Inflammatory macrophage treated with lipopolysaccharide for 1 hour (primary cell): ENCODE data around the gene FBXW7.
A peak's percentile ranks its signal among the peaks of the same experiment; 100 is the strongest.
"Not testable (repeated sequence)": the region's sequence is repeated elsewhere in the genome, so short reads cannot be mapped to it uniquely, and the experiment has no call there.

Experiments used
- DNase-seq, 2 donors: peaks; one replicate each; pipeline ENCODE4 v3.0.0-alpha.2; 2020 to 2022

Gene FBXW7

DNA sequence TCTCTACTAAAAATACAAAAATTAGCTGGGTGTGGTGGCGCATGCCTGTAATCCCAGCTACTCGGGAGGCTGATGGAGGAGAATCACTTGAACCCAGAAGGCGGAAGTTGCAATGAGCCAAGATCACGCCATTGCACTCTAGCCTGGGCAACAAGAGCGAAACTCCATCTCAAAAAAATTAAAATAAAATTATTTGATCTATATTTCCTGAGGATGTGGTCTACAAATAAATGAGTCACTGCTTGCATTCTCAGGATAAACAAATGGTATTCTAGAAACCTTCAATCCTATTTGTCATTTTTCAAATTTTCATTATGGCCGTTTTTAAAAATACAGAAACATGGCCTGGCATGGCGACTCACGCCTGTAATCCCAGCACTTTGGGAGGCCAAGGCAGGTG is 8.6 kb upstream of the FBXW7 start:
- DNase-seq = not testable (repeated sequence)

DNA sequence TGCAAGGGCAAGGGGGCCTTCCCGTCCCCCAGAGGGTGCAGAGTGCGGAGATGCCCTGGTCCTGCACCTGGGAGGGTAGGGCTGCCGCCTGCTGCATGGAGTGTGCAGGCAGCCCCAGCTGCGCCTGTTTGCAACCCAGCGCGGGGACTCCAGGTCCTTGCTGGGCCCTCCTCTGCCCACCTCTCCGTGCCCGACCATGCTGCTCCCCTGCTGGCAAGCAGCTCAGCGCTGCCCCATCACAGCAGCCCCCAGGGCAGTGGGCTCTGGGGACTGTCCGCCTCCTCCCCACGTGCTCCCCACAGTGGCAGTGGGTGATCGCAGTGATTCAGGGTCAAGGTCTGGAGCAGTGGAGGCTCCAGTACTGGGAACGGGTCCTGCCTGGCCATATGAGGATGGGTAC is 5.0 kb upstream of the FBXW7 start:
- DNase-seq = no peak

DNA sequence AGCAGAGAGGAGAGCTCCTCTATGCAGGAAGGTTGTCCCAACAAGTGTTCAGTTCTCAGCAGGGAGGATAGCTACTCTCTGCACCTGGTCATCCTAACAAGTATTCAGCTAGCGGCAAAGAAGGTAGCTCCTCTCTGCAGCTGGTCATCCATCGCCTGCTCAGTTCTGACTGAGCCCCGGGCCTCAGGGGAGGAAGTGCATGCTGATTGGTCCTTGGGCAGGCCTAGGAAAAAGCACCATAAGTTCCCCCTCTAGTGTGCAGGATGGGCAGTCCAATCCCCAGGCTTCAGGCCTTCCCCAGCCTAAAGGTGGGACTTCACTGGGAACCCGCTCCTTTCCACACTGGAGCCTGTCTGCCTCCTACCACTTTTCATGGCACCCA is 4.4 kb upstream of the FBXW7 start:
- DNase-seq = peak in 1 of 2 donors; percentile 11

DNA sequence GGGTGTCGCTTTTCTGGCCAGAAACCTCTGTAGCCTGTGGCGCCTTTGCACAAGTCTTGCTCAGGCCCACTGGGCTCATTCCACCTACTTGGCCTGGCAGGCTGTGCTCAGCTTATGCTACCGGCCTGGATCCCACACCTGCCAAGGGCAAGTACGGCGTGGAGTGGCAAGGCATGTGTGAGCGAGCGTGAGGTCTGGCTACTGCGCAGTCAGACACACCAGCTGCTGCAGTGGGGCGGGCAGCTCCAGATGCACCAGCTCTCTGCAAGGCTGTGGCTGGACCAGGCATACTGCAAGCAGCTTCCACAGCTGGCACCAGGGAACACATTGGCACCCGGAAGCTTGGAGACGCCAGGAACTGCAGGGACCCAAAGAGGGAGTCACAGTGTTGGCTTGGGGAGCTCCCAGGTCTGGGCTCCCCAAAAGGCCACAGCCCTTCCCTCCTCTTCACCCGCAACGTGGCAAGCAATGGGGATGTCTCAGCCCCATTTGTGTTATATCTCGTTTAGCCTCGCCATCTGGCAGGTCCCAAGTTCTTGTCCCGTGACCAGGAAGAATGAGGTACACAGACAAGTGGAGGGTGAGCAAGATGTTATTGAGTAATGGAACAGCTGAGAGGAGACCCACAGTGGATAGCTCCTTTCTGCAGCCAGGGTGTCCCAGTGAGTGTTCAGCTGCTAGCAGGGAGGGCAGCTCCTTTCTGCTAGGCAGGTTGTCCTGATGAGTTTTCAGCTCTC is 3.8 kb upstream of the FBXW7 start:
- no peak for DNase-seq

DNA sequence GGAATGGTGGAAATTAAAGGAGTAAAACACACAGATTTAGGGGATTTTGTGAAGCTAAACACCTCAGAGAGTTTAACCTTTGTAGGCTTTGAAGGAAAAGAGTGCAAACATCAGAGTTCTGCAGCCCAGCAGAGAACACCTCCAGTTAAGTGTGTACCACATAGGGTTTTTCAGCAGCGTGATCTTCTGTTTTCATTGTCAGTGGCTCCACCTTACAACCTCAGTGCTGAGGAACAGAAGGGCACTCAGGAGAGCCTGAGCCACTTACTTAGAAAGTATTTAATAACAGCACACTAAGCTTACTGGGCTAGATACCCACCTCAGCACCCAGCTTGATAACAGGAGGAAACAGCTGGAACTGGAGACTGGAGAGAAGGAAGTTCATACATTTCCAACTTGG is 2.0 kb upstream of the FBXW7 start:
- no peak for DNase-seq

DNA sequence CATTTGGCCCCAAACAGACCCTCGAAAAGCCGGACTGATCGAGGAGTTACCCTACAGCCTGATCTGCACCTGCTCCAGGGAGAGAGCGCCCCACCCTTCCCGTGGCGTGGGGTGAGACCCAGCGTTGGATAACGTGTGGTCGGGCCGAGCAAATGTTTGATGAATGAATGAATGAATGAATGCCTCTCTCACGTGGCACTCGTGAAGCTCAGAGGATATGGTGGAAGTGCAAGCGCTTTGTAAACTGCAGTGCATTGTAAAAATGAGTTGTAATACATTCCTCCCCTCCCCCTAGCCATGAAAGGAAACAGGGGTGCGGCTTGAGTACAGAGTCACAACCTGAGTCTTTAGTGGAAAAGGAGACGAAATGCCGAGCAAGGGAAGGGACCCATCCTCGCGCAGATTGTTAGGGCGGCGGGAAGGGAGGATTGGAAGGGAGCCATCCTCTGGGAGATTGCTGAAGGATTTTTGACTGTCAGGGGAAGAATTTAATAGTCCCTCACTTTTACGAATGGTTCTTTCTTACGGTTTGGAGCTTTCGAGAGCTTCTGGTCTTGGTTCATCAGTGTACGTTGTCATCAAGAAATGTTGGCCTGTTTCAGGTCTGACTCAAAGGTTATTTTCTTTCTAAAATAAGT is 772 bp upstream of the FBXW7 start:
- DNase-seq = peak; percentile 27 to 44

DNA sequence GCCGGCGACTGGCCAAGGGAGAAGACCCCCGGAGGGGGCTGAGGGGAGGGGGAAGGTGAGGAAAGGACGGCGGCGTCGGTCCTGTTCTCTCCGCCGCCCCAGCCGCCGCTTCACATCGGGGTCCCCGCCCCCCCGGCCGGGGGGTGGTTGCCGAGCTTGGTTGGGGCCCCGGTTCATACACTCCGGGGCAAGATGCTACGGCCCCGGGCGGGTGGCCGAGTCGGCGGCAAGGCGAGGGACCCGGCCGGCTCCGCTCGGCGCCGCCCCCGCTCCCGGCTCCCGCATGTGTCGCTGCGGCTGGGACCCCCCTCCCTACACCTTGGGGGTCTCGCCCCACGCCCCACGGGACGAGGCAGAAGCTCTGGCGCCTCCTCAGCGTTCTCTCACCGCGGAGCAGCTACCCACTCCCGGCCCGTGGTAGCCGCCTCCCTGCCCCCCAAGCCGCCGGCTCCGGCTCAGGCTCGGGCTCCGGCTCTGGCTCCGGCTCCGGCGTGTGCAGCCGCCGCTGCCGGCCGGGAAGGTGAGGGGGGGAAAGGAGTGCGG is 461 bp downstream of the FBXW7 start:
- no peak for DNase-seq

DNA sequence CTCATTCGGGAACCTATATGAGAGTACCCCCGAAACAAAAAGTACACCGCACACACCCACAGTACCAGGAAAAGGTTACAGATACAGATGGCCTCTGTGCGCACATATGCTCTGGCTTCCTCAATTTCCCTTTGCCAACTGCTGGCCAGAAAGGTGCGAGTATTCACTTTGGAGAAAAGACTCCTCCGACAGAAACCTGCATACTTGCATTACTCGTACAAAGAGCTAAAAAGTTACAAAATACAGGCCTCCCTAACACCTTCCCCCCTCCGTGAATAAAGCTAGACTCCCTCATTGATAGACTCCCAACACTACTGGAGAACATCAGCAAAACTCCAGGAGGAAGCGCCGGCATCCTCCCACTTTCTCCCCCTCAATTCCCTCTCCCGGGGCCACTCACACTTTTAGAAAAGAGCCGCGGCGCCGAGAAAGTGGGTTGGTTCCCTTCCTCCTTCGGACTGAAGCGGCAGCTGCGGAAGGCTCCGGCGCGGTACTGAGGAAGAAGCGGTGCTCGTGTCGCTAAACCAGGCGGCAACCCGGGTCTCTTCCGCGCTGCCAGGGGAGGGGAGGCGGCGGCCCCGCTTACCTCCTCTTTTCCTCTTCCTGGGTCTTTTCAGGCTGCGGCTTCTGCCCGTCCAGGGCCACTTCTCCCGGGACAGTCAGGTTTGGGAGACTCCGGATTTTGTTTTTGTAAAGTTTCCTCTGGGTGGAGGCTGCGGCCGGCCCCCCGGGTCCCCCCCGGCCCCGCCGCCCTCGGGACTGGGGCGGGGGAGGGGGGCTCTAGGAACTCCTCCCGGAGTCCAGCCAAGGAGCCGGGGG is 1.1 kb downstream of the FBXW7 start:
- peak; percentile 75 to 83 for DNase-seq

DNA sequence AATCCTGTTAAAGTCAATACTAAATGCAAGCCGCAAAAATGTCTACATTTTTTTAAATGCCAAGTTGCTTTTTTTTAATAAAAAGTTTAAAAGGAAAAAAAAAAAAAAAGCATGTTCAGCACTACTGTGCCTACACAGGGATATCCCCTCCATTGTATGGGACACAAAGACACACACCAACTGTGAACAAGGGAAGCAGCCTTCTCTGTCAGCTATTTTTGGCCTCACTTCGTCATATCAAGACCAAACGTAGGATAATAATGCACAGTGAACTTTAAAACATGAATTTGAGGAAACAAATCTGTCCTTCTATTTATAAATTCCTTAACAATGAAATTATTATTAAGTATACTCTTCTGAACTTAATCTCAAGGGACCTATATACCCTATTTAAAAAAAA is 4.4 kb downstream of the FBXW7 start:
- no peak for DNase-seq

DNA sequence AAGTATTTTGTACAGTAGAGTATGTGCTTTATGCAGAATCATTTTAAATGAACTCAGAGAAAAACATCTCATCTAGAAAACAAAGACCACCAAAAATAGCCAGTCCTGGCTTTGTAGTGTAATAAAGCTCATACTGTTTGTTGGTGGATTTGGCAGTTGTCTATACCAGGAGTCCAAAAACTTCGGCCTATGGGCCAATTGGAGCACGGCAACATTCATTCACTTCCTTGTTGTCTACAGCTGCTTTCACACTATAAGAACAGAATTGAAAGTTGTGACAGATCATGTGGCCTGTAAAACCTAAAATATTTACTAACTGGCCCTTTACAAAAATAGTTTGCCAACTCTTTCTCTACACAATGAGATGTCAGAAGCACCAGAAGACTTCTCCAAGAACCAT is 5.3 kb downstream of the FBXW7 start:
- DNase-seq = no peak

DNA sequence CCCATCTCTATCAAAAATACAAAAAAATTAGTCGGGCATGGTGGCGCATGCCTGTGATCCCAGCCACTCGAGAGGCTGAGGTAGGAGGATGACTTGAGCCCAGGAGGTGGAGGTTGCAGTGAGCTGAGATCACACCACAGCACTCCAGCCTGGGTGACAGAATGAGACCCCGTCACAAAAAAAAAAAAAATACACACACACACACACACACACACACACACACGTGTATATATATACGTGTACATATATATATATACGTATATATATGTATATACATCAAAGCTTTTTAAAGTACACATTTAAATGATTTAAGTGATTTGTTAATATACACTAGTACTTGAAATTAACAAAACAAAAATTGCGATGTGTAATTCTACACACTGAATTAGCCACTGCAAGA is 6.0 kb downstream of the FBXW7 start:
- no peak for DNase-seq

DNA sequence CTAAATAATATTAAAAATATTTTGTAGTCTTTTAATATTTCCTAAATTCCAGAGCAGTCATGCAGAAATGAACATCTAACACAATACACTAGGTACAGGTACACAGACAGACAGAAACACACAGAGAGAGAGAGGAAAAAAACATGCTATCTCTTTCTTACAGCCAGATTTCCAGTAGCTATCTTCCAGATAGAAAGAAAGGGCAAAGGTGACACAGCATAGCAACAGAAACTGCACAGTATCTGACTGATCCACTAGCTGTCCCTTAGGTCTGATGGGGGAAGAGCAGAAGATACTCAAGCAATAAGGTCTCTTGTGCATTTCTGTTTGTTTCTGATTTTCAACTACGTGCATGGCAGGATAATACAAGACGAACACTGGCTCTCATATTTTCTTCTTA is 7.8 kb downstream of the FBXW7 start:
- no peak for DNase-seq

DNA sequence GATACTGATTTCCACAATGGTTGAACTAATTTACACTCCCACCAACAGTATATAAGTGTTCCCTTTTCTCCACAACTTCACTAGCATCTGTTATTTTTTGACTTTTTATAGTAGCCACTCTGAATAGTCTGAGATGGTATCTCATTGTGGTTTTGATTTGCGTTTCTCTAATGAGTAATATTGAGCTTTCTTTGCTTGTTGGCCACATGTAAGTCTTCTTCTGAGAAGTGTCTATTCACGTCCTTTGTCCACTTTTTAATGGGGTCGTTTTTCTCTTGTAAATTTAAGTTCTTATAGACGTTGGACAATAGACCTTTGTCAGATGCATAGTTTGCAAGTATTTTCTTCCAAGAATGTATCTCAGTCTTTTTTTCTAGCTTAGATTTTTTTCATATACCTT is 10.0 kb downstream of the FBXW7 start:
- DNase-seq = no peak

DNA sequence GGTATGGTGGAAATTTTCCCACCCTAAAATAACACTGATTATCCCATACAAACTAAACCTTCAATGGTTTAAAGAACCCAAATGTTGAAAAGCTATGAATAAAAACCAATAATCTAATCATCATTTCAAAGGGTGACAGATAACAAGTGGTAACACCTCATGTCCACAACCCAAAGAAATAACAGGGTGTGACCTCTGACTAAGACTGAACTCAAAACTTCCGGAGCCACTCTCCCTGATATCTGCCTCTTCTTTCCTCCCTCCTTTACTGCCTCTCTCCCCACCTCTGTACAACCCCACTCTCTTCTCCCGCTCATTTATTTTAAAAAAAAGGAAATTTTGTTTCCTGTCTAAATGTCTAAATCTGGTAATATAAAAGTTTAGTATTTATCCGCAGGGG is 11.5 kb downstream of the FBXW7 start:
- no peak for DNase-seq

DNA sequence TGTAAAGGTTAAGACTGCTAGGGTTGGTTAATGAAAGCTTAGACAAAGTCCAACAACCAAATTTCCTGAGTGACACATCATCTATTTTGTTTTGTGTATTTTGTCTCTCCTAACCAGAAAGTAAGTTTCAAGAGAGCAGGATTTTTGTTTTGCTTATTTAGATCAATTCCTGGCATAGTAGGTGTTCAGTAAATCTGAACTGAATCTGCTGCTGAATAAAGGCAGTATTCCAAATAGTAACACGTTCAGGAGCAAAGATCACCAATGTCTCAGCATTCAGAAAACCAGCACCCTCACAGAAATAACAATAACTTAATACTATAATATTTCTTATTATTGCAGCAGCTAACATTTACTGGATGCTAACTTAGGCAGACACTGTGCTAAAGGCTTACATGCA is 12.2 kb downstream of the FBXW7 start:
- no peak for DNase-seq

DNA sequence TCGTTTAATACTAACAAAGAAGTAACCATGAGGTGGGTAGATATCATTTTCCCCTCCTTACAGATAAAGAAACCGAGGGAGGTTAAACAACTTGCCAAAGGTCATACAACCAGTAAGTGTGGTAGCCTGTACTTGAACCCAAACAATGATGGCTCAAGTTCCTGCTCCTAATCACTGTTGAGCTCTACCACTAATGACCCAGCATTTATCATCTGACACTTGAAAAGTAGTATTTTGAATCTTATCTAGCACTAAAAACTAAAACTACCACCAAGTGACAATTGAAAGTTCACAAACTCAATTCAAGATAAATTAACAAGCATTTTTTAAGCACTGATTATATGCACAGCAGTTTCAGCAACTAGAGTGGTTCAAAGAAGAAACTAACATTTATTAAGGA is 13.1 kb downstream of the FBXW7 start:
- no peak for DNase-seq

DNA sequence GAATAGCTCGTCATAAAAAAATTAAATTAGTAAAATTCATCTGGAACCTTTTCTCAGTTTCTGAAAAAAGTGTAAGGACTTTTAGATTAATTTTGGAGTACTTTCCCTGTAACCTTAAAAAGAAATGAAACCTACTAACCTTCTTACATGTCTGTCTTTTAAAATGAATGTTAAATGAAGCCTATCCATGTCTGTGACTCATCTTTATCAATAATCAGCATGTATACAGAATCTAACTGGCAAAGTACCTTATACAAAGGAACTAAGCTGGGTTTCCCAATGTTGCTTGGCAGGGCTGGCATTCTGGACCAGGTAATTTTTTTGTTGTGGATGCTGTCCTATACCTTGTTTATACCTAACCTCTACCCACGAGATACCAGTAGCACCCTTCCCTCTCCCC is 13.6 kb downstream of the FBXW7 start:
- DNase-seq = no peak

DNA sequence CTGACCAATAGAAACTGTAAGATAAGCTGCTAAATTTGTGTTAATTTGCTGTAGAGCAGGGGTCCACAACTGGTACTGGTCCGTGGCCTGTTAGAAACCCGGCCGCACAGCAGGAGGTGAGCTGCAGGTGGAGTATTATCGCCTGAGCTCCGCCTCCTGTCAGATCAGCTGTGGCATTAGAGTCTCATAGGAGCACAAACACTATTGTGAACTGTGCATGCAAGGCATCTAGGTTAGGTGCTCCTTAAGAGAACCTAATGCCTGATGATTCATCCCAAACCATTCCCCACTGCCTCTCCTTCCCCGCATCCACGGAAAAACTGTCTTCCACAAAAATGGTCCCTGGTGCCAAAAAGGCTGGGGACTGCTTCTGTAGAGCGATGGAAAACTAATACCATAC is 19.7 kb downstream of the FBXW7 start:
- no peak for DNase-seq

DNA sequence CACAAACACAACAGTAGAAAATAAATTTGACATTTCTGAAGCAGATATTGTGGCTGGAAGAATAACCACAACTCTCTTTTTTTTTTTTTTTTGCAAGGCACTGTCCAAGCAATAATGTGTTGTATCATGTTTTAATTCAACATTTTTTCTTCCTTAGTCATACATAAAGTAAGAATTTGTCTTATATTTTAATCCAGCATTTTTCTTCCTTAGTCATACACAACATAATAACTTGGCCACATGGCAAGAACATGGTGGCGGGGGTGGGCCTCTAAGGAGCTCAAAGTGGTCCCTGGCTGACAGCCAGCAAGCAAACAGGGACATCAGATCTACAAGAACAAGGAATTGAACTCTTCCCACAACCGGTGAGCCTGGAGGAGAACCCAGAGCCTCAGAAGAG is 20.2 kb downstream of the FBXW7 start:
- no peak for DNase-seq

DNA sequence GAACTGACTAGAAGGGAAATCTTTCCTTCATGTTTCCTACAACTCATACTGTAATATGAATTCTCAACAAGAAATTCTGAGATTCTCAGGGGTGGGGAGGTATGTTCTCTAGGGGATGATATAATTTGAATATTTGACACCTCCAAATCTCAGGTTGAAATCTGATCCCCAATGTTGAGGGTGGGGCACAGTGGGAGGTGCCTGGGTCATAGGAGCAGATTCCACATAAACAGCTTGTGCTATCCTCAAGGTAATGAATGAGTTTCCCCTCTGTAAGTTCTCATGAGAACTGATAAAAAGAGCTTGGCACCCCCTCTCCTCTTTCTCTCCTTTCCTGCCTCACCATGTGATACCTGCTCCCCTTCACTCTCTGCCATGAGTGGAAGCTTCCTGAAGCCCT is 21.5 kb downstream of the FBXW7 start:
- DNase-seq = no peak

DNA sequence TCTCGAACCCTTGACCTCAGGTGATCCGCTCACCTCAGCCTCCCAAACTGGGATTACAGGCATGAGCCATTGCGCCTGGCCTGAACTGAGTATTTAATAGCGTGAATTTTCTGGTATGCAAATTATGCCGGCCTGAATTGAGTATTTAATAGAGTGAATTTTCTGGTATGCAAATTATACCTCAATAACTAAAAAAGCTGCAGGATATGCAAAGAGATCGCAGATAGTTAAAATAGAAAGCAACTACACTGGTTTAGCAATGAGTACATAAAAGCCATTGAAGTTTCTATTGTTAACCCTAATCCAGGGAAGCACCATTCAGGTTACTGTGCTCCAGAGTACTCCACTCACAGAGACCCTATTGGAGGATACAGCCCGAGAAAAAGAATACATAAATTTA is 22.8 kb downstream of the FBXW7 start:
- DNase-seq = no peak

DNA sequence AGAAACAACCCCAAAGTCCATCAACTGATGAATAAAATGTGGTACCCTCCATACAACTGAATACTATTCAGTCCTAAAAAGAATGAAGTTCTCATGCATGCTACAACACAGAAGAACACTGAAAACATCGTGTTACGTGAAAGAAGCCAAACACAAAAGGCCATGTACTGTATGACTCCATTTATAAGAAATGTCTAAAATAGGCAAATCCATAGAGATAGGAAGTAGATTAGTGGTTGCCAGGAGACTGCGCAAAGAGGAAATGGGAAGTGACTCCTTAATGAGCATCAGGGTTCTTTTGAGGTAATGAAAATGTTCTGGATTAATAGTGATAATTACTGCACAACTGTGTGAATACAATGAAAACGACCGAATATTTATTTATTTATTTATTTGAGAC is 23.4 kb downstream of the FBXW7 start:
- DNase-seq = peak in 1 of 2 donors; percentile 22

DNA sequence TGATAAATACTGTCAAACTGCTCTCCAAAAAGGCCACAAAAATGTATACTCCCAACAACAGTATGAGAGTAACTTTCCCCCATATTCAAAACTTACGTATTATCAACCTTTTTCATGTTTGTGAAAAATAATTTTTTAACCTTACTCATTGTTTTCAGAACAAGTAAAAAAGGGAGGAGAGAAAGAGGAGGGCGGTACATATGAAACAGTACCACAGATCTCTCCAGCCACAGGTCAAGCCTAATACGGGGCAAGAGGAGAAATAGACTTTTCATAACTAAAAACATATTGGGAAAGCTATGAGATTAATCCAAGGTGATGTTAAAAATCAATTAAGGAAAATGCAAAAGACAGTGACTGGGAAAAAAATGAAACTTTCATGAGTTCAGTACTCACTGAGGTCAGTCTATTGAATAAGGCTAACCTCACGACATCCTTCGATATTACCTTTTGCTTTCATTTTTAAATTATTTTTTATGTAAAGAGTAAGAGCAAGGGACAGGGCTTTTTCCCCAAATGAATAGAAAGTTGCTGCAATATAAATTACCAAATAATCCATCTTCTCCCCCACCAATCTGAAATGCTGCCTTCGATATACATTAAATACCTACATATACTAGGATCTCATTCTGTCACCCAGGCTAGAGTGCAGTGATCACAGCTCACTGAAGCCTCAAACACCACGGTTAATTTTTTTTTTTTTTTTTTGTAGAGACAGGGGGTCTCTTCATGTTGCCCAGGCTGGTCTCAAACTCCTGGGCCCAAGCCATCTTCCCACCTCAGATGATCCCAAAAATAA is 25.3 kb downstream of the FBXW7 start:
- DNase-seq = no peak
